ENCODE measurements around the gene SENP7. TPM values are rescaled to one million over a fixed set of nuclear protein-coding genes. Genes with fewer than 3 reads are reported as not detected.

The SENP7 gene, protein sequence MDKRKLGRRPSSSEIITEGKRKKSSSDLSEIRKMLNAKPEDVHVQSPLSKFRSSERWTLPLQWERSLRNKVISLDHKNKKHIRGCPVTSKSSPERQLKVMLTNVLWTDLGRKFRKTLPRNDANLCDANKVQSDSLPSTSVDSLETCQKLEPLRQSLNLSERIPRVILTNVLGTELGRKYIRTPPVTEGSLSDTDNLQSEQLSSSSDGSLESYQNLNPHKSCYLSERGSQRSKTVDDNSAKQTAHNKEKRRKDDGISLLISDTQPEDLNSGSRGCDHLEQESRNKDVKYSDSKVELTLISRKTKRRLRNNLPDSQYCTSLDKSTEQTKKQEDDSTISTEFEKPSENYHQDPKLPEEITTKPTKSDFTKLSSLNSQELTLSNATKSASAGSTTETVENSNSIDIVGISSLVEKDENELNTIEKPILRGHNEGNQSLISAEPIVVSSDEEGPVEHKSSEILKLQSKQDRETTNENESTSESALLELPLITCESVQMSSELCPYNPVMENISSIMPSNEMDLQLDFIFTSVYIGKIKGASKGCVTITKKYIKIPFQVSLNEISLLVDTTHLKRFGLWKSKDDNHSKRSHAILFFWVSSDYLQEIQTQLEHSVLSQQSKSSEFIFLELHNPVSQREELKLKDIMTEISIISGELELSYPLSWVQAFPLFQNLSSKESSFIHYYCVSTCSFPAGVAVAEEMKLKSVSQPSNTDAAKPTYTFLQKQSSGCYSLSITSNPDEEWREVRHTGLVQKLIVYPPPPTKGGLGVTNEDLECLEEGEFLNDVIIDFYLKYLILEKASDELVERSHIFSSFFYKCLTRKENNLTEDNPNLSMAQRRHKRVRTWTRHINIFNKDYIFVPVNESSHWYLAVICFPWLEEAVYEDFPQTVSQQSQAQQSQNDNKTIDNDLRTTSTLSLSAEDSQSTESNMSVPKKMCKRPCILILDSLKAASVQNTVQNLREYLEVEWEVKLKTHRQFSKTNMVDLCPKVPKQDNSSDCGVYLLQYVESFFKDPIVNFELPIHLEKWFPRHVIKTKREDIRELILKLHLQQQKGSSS
- 22.6 and 25.0 TPM in 2 replicates for total RNA-seq

DNA sequence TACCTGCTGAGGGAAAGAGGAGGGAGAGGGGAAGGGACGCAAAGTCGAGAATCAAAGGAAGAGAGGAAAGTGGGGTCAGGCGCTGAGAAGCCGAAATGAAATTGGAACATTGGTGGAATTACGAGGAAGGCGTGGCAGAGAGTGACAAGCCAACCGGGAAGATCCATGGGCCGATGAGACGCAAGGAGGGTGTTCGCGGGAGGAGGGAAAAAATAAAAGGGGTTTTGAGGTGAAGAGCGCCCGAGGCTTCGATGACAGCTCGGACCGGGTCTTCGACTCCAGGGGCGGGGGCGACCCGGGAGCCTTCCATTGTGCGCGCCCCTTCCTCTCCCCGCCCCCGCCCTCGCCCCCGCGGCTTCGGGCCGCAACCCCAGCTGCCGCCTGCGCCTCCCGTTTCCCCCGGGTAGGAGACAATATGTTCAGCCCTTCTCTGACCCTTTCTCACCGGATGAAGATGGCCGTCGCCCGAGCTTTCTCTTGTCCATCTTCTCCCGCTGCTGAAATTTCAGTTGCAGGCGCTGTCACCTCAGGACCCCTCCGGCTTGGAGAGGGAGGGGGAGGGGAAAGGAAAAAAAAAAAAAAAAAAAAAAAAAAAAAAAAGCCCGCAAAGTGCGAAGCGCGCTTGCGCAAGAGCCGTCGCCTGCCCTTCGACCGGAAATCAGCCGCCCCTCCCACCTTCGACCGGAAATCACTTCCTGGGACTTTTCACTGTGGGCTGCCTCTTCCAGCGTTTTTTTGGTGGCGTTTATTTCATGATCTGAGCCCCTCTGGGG, at the start of gene SENP7:
Gene SENP7, minus strand, starts transcription at position 567 of the 773 bp plus-strand sequence. Its CDS starts 82 bp downstream, at position 485.

DNA sequence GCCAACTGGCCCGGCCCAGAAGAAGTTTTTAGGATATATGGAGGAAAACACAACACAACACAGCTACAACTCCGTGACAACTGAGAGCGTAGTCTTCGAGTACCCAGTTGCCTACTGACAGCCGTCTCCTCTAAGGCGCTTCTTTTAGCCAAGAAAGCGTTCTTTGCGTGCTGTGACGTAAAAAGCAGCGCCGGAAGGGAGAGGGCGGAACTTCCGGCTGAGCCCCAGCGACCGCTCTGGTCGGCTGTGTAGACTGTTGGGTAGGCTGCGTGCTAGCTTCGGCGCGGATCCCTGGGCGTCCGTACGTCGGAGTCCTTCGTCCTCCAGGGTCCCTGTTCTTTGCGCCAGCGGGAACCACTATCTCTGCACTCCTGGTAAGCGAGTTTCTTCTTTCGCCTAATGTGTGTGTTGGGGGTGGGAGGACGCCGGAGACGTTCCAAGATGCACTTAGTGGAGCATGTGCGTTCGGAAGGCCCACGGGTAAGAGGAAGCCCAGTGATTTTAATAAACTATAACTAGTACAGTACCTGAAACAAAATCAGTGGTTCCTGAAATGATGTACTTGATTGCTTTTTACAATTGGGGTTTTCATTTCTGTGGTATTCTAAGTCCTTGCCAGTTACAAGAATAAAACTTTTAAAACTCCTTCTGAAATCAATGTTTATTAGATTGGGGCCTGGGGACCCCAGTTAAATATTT, 48.8 kb upstream of the SENP7 start, which contains the start of gene TRMT10C:
Gene TRMT10C, plus strand, starts transcription at position 239 of the 699 bp plus-strand sequence. CDS start 2,914 bp downstream, outside the sequence.

DNA sequence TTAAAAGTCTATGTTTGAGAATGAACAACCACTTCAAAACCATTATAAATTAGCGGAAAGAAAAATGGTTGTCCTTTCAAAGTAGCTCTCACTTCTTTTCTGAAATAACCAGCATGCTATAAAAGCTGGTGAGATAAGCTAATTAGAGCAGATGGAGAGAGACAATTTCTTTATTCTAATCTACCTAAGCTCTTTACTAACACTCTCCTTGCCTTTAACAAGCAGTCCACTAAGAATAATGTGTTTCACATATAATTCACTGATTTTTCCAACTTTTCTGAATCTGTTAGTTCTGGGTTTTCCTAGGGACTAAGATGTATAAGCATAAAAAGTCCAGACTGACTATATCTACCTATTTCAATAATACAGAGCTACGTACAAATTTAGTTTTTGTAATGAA, 192.5 kb downstream of the SENP7 start, which contains the start of gene IMPG2:
Gene IMPG2, minus strand, starts transcription at position 101 of the 400 bp plus-strand sequence. CDS start 203 bp downstream, outside the sequence.

Small RNA genes within 50 kb of the gene (small RNA-seq; reads per million reads assigned to genes)
- not detected for gene RF00019

Other genes with a start within 250 kb of the SENP7 start
- gene IMPG2, start 192.6 kb downstream of the SENP7 start, total RNA-seq = 0.50 and 0.53 TPM in 2 replicates
- 48.5 and 50.9 TPM in 2 replicates for gene TRMT10C, start 48.7 kb upstream of the SENP7 start, total RNA-seq
- gene PCNP, start 61.0 kb upstream of the SENP7 start, total RNA-seq = 164 and 171 TPM in 2 replicates
- 32.7 and 35.0 TPM in 2 replicates for gene ZBTB11, start 163.9 kb upstream of the SENP7 start, total RNA-seq
- 1,867 and 2,256 TPM in 2 replicates for gene RPL24, start 173.5 kb upstream of the SENP7 start, total RNA-seq
- 13.6 and 16.9 TPM in 2 replicates for gene CEP97, start 211.4 kb upstream of the SENP7 start, total RNA-seq